BLaER1 treated with 17β-estradiol and CSF1 and Interleukin-3, amounts not matched to agents 10 nM and 100 nM (cell line): ENCODE data around the gene PHACTR2.

Experiments
- H3K27ac ChIP-seq, 11 experiments: shearing (Covaris generic); formaldehyde crosslinking; 2 replicates each; pipeline ENCODE4 v1.8.1; 2022
- H3K27me3 ChIP-seq, 11 experiments: shearing (Covaris generic); formaldehyde crosslinking; 2 replicates each; pipeline ENCODE4 v1.8.1; 2022
- H3K36me3 ChIP-seq, 11 experiments: shearing (Covaris generic); formaldehyde crosslinking; 2 replicates each; pipeline ENCODE4 v1.8.1; 2022
- H3K4me1 ChIP-seq, 10 experiments: shearing (Covaris generic); formaldehyde crosslinking; 2 replicates each; pipeline ENCODE4 v1.8.1; 2022
- H3K4me2 ChIP-seq, 11 experiments: shearing (Covaris generic); formaldehyde crosslinking; 2 replicates each; pipeline ENCODE4 v1.8.1; 2022
- H3K4me3 ChIP-seq, 10 experiments: shearing (Covaris generic); formaldehyde crosslinking; 2 replicates each; pipeline ENCODE4 v1.8.1; 2022
- H3K9ac ChIP-seq, 11 experiments: shearing (Covaris generic); formaldehyde crosslinking; 2 replicates each; pipeline ENCODE4 v1.8.1; 2022
- H3K9me3 ChIP-seq, 11 experiments: shearing (Covaris generic); formaldehyde crosslinking; replicated peaks in 1 of 11; 2 replicates each; pipeline ENCODE4 v1.8.1; 2022
- H4K20me1 ChIP-seq, 11 experiments: shearing (Covaris generic); formaldehyde crosslinking; 2 replicates each; pipeline ENCODE4 v1.8.1; 2022
- Cebpa-rat ChIP-seq, 11 experiments: shearing (Covaris generic); IDR thresholded peaks; 2 replicates each; pipeline ENCODE4 v1.8.1; 2022

PHACTR2 gene

DNA sequence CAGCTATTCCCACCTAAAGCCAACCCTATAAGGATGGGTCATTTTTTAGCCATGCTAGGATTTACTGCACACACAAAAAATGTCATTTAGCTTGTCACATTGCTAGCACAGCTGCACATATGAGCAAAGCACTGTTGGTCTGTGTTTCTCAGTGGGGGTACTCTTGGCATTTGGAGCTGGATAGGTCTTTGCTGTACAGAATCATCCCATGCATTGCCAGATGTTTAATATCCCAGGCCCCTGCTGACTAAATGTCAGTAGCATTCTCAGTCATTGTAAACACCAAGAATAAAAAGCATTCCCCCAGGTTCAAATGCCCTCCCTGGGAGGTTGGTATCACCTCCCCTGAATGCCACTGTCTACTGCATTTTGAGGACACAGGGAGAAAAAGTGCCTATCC lies 150.8 kb downstream of the PHACTR2 start:
- H3K27me3 ChIP-seq: no peaks in the 10 kb centered on the region
- no peak overlapping the region for H3K4me3 ChIP-seq
- H3K36me3 ChIP-seq: peaks cover 0 to 13% (median 0%) of the 10 kb centered on the region in 11 experiments; a peak in 2 of 22 replicates
- H3K9ac ChIP-seq: no peak overlapping the region
- TF ChIP-seq Cebpa-rat (IDR thresholded peaks at IDR 0.05): no peak
- no peaks in the 10 kb centered on the region for H3K9me3 ChIP-seq
- no peak overlapping the region for H3K4me2 ChIP-seq
- no peaks in the 10 kb centered on the region for H4K20me1 ChIP-seq
- peaks cover 0 to 3% (median 0%) of the 10 kb centered on the region in 10 experiments; a peak in 2 of 20 replicates for H3K4me1 ChIP-seq
- no peak overlapping the region for H3K27ac ChIP-seq

DNA sequence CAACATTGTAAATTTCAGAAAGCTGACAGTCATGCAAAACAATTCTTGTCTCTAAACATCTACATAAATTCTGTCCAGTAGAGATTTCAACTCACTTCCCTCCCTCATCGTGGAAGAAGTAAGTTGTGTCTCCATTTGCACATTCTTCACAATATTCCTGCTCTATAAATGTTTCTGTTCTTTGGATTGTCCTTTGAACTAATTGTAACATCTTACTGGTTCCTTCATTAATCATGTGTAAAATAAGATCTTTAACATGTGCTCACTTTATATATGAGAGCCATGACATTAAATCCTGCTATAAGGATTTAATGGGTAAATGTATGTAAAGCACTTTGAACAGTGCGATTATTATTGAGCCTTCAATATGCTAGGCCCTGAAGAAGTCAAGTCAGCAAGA lies 158.4 kb downstream of the PHACTR2 start:
- Histone ChIP-seq H3K9ac (no peak overlapping the region), H3K36me3 (no peaks in the 10 kb centered on the region), H3K27ac (no peak overlapping the region), H4K20me1 (no peaks in the 10 kb centered on the region), H3K9me3 (no peaks in the 10 kb centered on the region), H3K4me1 (no peaks in the 10 kb centered on the region), H3K4me3 (no peak overlapping the region), H3K4me2 (no peak overlapping the region), H3K27me3 (no peaks in the 10 kb centered on the region)
- no peak for TF ChIP-seq Cebpa-rat (IDR thresholded peaks at IDR 0.05)

DNA sequence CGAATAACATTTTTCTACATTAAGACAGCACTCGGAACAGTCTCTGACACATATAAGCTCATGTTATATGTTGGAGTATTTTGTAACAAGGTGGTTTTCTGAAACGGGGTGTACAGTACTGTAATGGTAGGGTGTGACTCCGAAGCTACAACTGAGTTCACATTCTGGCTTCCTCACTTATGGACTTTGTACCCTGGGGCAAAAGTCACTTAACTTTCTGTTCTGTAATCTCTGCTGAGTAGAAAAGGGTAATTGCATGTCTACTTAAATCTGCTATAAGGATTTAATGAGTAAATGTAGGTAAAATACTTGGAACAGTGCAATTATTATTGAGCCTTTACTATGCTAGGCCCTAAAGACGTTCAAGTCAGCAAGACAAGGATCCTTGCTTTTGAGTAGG lies 160.6 kb downstream of the PHACTR2 start:
- no peak overlapping the region for H3K27ac ChIP-seq
- H3K4me1 ChIP-seq: peaks cover 0 to 7% (median 4%) of the 10 kb centered on the region in 10 experiments; a peak in 4 of 20 replicates
- H4K20me1 ChIP-seq: no peaks in the 10 kb centered on the region
- no peak overlapping the region for H3K9ac ChIP-seq
- H3K36me3 ChIP-seq: no peaks in the 10 kb centered on the region
- no peak overlapping the region for H3K4me2 ChIP-seq
- no peaks in the 10 kb centered on the region for H3K27me3 ChIP-seq
- H3K9me3 ChIP-seq: no peaks in the 10 kb centered on the region
- no peak for TF ChIP-seq Cebpa-rat (IDR thresholded peaks at IDR 0.05)
- no peak overlapping the region for H3K4me3 ChIP-seq

DNA sequence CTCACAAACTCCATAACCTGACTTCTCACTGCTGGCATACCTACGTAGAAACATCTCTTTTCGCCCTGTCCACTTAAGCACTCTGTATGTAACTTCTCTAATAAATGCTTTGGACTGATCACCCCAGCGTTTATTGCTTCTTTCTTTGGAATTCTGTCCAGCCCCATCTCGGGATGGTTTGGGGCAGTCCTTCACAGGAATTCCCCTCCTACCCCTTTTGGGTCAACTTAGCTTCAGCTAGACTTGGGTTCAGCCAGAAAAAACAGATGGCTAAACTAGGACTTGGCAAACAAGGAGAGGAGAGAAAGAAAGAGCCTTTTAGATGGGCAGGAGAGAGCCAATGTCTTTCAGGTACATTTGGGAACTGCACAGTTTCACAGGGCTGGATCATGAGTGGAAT lies 161.4 kb downstream of the PHACTR2 start:
- no peak overlapping the region for H3K9ac ChIP-seq
- H3K4me3 ChIP-seq: no peak overlapping the region
- peaks cover 0 to 1% (median 0%) of the 10 kb centered on the region in 11 experiments; a peak in 3 of 22 replicates for H3K36me3 ChIP-seq
- no peaks in the 10 kb centered on the region for H3K27me3 ChIP-seq
- no peak overlapping the region for H3K4me2 ChIP-seq
- H4K20me1 ChIP-seq: peaks cover 0 to under 1% (median 0%) of the 10 kb centered on the region in 11 experiments; a peak in 1 of 22 replicates
- H3K9me3 ChIP-seq: no peaks in the 10 kb centered on the region
- no peak overlapping the region for H3K27ac ChIP-seq
- no peak for TF ChIP-seq Cebpa-rat (IDR thresholded peaks at IDR 0.05)
- H3K4me1 ChIP-seq: peaks cover 3 to 10% (median 8%) of the 10 kb centered on the region in 10 experiments; a peak in 18 of 20 replicates

DNA sequence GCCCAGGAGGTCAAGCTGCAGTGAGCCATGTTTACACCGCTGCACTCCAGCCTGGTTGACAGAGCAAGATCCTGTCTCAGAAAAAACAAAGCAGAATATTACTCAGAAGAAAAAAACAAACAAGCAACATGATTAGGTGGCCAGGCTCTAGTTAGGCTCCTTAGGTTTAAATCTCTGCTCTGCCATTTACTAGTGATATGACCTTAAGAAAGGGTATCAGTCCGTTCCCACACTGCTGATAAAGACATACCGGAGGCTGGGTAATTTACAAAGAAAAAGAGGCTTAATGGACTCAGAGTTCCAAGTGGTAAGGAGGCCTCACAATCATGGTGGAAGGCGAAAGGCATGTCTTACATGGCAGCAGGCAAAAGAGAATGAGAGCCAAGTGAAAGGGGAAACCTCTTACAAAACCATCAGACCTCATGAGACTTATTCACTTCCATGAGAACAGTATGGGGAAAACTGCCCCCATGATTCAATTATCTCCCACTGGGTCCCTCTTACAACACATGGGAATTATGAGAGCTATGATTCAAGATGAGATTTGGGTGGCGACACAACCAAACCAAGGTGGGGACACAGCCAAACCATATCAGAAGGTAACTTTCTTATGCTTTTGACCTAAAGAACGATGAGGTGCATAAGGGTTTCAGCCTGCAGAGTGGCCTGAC lies 163.0 kb downstream of the PHACTR2 start:
- Histone ChIP-seq H3K4me3 (no peak overlapping the region), H4K20me1 (peaks cover 0 to 16% (median 0%) of the 10 kb centered on the region in 11 experiments; a peak in 5 of 22 replicates), H3K36me3 (peaks cover 13 to 16% (median 15%) of the 10 kb centered on the region in 11 experiments), H3K4me1 (peaks cover 10 to 22% (median 18%) of the 10 kb centered on the region in 10 experiments; a peak in 19 of 20 replicates), H3K4me2 (no peak overlapping the region), H3K9me3 (no peaks in the 10 kb centered on the region), H3K27me3 (no peaks in the 10 kb centered on the region), H3K27ac (no peak overlapping the region), H3K9ac (no peak overlapping the region)
- TF ChIP-seq Cebpa-rat (IDR thresholded peaks at IDR 0.05): no peak

DNA sequence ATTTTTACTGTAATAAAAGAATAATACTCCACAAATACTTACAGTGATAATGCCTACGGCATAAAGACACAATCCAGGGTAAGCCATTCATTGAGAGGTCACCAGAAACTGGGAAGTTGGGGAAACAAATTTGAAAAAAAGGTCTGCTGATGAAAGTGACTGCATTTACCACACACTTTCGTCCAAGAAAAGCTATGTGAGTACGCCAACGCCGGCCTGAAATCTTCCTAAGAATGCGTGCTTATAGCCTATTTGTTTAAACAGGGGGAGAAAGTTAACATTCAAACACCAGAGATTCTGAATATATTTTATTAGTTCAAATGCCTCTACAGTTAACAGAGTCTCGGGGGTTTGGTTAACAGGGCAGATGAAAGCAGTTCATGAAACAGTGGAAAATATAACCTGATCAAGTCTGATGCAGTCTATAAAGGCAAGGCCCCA lies 164.7 kb downstream of the PHACTR2 start:
- no peak for TF ChIP-seq Cebpa-rat (IDR thresholded peaks at IDR 0.05)
- H3K4me2 ChIP-seq: peak overlapping the region; percentile 78 to 97 (median 89)
- H3K4me1 ChIP-seq: peaks cover 10 to 22% (median 18%) of the 10 kb centered on the region in 10 experiments; a peak in 19 of 20 replicates
- peak overlapping the region; percentile 77 to 92 (median 80) for H3K4me3 ChIP-seq
- H3K9ac ChIP-seq: peak overlapping the region; percentile 84 to 96 (median 94)
- H3K27ac ChIP-seq: peak overlapping the region; percentile 86 to 98 (median 95)
- H4K20me1 ChIP-seq: peaks cover 0 to 33% (median 5%) of the 10 kb centered on the region in 11 experiments; a peak in 6 of 22 replicates
- H3K9me3 ChIP-seq: no peaks in the 10 kb centered on the region
- peaks cover 31 to 34% (median 32%) of the 10 kb centered on the region in 11 experiments for H3K36me3 ChIP-seq
- no peaks in the 10 kb centered on the region for H3K27me3 ChIP-seq

DNA sequence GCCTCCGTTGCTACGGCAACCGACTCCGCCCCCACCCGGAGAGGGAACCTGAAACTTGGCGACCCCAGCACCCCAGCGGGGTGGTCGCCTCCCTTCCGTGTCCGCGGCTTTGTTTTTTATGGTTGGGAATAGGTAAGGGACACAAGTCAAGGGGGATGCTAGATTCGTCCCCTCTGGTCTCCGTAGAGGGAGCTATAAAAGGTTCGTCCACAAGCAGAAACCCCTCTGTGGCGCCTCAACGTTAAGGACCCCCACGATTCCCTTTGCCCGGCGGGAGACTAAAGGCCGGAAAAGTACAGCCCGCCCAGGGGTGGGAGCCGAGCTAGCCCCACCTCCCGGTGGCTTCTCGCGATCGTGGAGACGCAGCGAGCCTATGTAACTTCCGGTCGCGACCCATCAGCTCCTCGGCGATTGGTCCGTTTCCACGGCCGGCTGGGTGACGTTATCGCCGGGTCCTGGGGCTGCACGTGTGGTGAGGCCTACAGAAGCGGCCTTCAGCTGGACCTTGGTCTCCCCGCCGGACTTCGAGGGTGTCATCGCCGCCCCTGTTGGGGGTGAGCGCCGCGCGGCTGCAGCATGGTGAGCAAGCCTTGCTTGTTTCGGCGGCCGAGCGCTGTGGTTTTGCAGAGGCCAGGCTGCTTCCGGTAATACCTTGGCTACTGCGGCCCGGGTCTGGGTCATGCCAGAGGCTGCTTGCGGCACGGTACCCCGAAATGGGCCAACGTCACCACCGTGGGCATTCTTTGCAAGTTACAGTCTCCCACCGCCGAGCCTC lies 165.3 kb downstream of the PHACTR2 start, which contains the start of gene LTV1:
LTV1 (plus strand) TSS at position 437 of the 775 bp plus-strand sequence; CDS start at position 577, 140 bp downstream.
- peaks cover 10 to 22% (median 18%) of the 10 kb centered on the region in 10 experiments; a peak in 19 of 20 replicates for H3K4me1 ChIP-seq
- peaks cover 0 to 38% (median 5%) of the 10 kb centered on the region in 11 experiments; a peak in 6 of 22 replicates for H4K20me1 ChIP-seq
- H3K4me3 ChIP-seq: peak within 1 kb of the TSS; percentile 77 to 92 (median 80)
- H3K4me2 ChIP-seq: peak within 1 kb of the TSS; percentile 78 to 97 (median 90)
- H3K27me3 ChIP-seq: no peaks in the 10 kb centered on the region
- no peaks in the 10 kb centered on the region for H3K9me3 ChIP-seq
- no peak for TF ChIP-seq Cebpa-rat (IDR thresholded peaks at IDR 0.05)
- H3K36me3 ChIP-seq: peaks cover 37 to 40% (median 38%) of the 10 kb centered on the region in 11 experiments
- peak within 1 kb of the TSS; percentile 86 to 98 (median 95) for H3K27ac ChIP-seq
- H3K9ac ChIP-seq: peak within 1 kb of the TSS; percentile 84 to 96 (median 94)

DNA sequence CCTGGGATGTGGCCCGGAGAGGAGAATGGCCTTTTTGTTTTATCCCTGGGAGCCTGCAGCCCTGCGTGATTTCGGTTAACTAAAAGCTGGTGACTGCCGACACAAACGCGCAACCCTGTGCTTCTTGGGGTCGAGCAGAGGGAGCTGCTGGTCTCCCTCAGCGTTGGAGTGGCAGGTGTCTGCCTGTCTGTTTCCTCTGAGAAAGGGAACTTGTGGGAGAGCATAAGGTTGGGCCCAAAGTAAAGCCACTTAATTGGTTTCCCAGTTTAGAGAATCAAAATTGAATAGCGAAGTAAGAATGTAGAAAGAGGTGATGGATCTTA lies 165.9 kb downstream of the PHACTR2 start:
- Histone ChIP-seq H3K36me3 (peaks cover 42 to 46% (median 44%) of the 10 kb centered on the region in 11 experiments), H3K27ac (peak overlapping the region; percentile 86 to 98 (median 95)), H3K27me3 (no peaks in the 10 kb centered on the region), H3K9ac (peak overlapping the region; percentile 84 to 96 (median 94)), H4K20me1 (peaks cover 0 to 44% (median 9%) of the 10 kb centered on the region in 11 experiments; a peak in 12 of 22 replicates), H3K4me1 (peaks cover 10 to 22% (median 18%) of the 10 kb centered on the region in 10 experiments; a peak in 19 of 20 replicates), H3K9me3 (no peaks in the 10 kb centered on the region), H3K4me3 (peak overlapping the region; percentile 77 to 92 (median 80)), H3K4me2 (peak overlapping the region; percentile 78 to 97 (median 90))
- no peak for TF ChIP-seq Cebpa-rat (IDR thresholded peaks at IDR 0.05)

DNA sequence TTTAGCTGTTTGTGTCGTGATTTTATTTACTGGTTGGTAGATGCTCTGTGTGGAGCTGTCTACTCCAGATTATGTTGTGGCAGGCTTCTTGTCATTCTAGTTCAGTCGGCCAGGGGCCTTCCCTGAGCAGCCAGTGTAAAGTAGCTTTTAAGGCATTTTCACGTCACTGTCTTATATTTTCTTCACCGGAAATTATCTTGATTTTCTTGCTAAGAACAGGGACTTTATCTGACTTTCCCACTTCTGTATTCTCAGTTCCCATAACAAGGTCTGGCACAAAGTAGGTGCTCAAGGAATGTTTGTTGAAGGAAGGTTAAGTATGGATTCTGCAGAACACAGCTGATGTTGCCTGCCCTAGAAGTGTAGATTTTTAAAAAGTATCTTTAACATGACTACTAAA lies 166.2 kb downstream of the PHACTR2 start:
- Histone ChIP-seq H3K9ac (peak overlapping the region; percentile 84 to 96 (median 94)), H3K36me3 (peaks cover 46 to 49% (median 47%) of the 10 kb centered on the region in 11 experiments), H3K27me3 (no peaks in the 10 kb centered on the region), H3K27ac (peak overlapping the region; percentile 86 to 98 (median 95)), H4K20me1 (peaks cover 0 to 47% (median 11%) of the 10 kb centered on the region in 11 experiments; a peak in 12 of 22 replicates), H3K4me3 (peak overlapping the region; percentile 77 to 92 (median 80)), H3K9me3 (no peaks in the 10 kb centered on the region), H3K4me1 (peaks cover 10 to 22% (median 18%) of the 10 kb centered on the region in 10 experiments; a peak in 19 of 20 replicates), H3K4me2 (peak overlapping the region; percentile 78 to 97 (median 90))
- no peak for TF ChIP-seq Cebpa-rat (IDR thresholded peaks at IDR 0.05)
